ENCODE data around the gene MAGI2. TPM values are rescaled to one million over a fixed set of nuclear protein-coding genes. Genes with fewer than 3 reads are reported as not detected.

The MAGI2 gene
- total RNA-seq, 1 experiment from 2014 or later = 0.22 TPM

GRCh38 chr7:78002715-78003114 lies 1450.8 kb downstream of the MAGI2 start:
- no peaks in the 10 kb centered on the region for H3K9me2 ChIP-seq (ENCODE audit: insufficient read depth)
- POLR2A ChIA-PET = no interaction called here
- no peaks in the 10 kb centered on the region for H3K79me2 ChIP-seq (ENCODE audit: insufficient read depth, low read length)
- no peak for DNase-seq (ENCODE audit: low read depth, low spot score)
- H3K27ac ChIP-seq (ENCODE audit: low read depth, low read length) = no peak overlapping the region
- no peak overlapping the region for H3K4me2 ChIP-seq (ENCODE audit: low read length)
- CTCF ChIA-PET = no interaction called here
- H3K9ac ChIP-seq (ENCODE audit: low read length) = no peak overlapping the region
- BruUV-seq (replicated peaks) = no TSS peak
- intact Hi-C loops (cut with micrococcal nuclease) = no loop called here
- no peak for ATAC-seq
- TF ChIP-seq ATF3 (IDR thresholded peaks at IDR 0.05) = no peak
- TF ChIP-seq YY1 (IDR thresholded peaks at IDR 0.05; ENCODE audit: extremely low read depth, insufficient replicate concordance, low read depth, low read length) = no peak
- TF ChIP-seq JUND (IDR thresholded peaks at IDR 0.05) = no peak
- TF ChIP-seq TCF7L2 (IDR thresholded peaks at IDR 0.05; ENCODE audit: borderline replicate concordance, extremely low read depth, insufficient read depth, insufficient read length) = no peak
- TF ChIP-seq CBX3 (IDR thresholded peaks at IDR 0.05; ENCODE audit: low read depth) = no peak
- TF ChIP-seq EGR1 (IDR thresholded peaks at IDR 0.05; ENCODE audit: low read depth) = no peak
- no peak for TF ChIP-seq EZH2 (IDR thresholded peaks at IDR 0.05)
- TF ChIP-seq CTCF (IDR thresholded peaks at IDR 0.05 in 2 of 3, conservative IDR thresholded peaks at IDR 0.05 in 1 of 3; ENCODE audit: borderline replicate concordance in 1 of 3, insufficient read depth in 1 of 3, low read depth in 2 of 3, low read length in 2 of 3) = no peak
- no peak for TF ChIP-seq ZFX (IDR thresholded peaks at IDR 0.05)
- no peak for TF ChIP-seq FOSL1 (IDR thresholded peaks at IDR 0.05; ENCODE audit: low read depth)
- TF ChIP-seq RAD21 (IDR thresholded peaks at IDR 0.05; ENCODE audit: low read depth) = no peak
- TF ChIP-seq POLR2AphosphoS5 (IDR thresholded peaks at IDR 0.05; ENCODE audit: low read depth, low read length) = no peak
- no peak for TF ChIP-seq POLR2A (IDR thresholded peaks at IDR 0.05; ENCODE audit: borderline replicate concordance, extremely low read depth, insufficient read depth, insufficient read length)
- TF ChIP-seq EZH2phosphoT487 (IDR thresholded peaks at IDR 0.05; ENCODE audit: borderline replicate concordance) = no peak
- TF ChIP-seq ZBTB33 (IDR thresholded peaks at IDR 0.05; ENCODE audit: extremely low read depth, insufficient replicate concordance, low read length) = no peak
- TF ChIP-seq ZNF274 (IDR thresholded peaks at IDR 0.05; ENCODE audit: low read depth, low read length) = no peak
- TF ChIP-seq REST (IDR thresholded peaks at IDR 0.05; ENCODE audit: low read depth) = no peak
- no peaks in the 10 kb centered on the region for H3K9me3 ChIP-seq (ENCODE audit: control insufficient read depth in 1 of 2, insufficient read depth in 1 of 2, low read depth in 1 of 2, low read length in 2 of 2)
- RAD21 ChIA-PET (ENCODE audit: low non-redundant PET in 1 of 2, low total read pairs in 2 of 2, uncharacterized antibody in 2 of 2, unreplicated experiment in 2 of 2) = no interaction called here
- no peaks in the 10 kb centered on the region for H3K4me1 ChIP-seq (ENCODE audit: control insufficient read depth in 1 of 2, insufficient read depth in 2 of 2, low read length in 2 of 2)
- no peaks in the 10 kb centered on the region for H3K36me3 ChIP-seq (ENCODE audit: control insufficient read depth in 1 of 2, insufficient read depth in 2 of 2, low read length in 2 of 2)
- H3K27me3 ChIP-seq (ENCODE audit: insufficient read depth, low read length) = no peaks in the 10 kb centered on the region
- no peak overlapping the region for H2AFZ ChIP-seq (ENCODE audit: low read depth, low read length, poor library complexity, severe bottlenecking)
- no peak overlapping the region for H3K4me3 ChIP-seq (replicated peaks in 1 of 2; ENCODE audit: low read depth in 1 of 2, low read length in 2 of 2)
- H4K20me1 ChIP-seq (ENCODE audit: insufficient read depth) = no peaks in the 10 kb centered on the region
